Mucosa of rectum (tissue), 2 donors: ENCODE data around the gene DMRTC2.

Experiments used
- H3K27ac ChIP-seq, 2 donors: one replicate each; pipeline ENCODE4 v1.7.0; 2013; ENCODE audit warnings: inconsistent platforms in 2 of 2, low read depth in 2 of 2, low read length in 2 of 2
- H3K27me3 ChIP-seq, 2 donors: one replicate each; pipeline ENCODE4 v1.7.0; 2013; ENCODE audit warnings: low read length in 2 of 2; ENCODE audit not compliant: control insufficient read depth in 2 of 2, insufficient read depth in 2 of 2
- H3K36me3 ChIP-seq, 2 donors: one replicate each; pipeline ENCODE4 v1.7.0; 2013; ENCODE audit warnings: low read length in 2 of 2; ENCODE audit not compliant: control insufficient read depth in 2 of 2, insufficient read depth in 2 of 2
- H3K4me1 ChIP-seq, 2 donors: one replicate each; pipeline ENCODE4 v1.7.0; 2013; ENCODE audit warnings: low read length in 2 of 2, mild to moderate bottlenecking in 1 of 2; ENCODE audit not compliant: control insufficient read depth in 2 of 2, insufficient read depth in 2 of 2
- H3K4me3 ChIP-seq, 2 donors: one replicate each; pipeline ENCODE4 v1.7.0; 2013; ENCODE audit warnings: low read length in 2 of 2
- H3K9ac ChIP-seq, 2 donors: one replicate each; pipeline ENCODE4 v1.7.0; 2013; ENCODE audit warnings: low read length in 2 of 2, low read depth in 1 of 2, mild to moderate bottlenecking in 1 of 2
- H3K9me3 ChIP-seq, 2 donors: one replicate each; pipeline ENCODE4 v1.7.0; 2013; ENCODE audit warnings: low read length in 2 of 2; ENCODE audit not compliant: control insufficient read depth in 2 of 2
- donor health status: healthy.
- donor health status: Normal muscosa, but diverticular disease.

The DMRTC2 gene

GRCh38 chr19:41876847-41877832 lies 32.3 kb downstream of the DMRTC2 start, which contains the start of gene CD79A:
Gene CD79A, plus strand, starts transcription at chr19:41877279. Its CDS starts 26 bp downstream, at chr19:41877305.
- H3K9ac ChIP-seq = peak within 1 kb of the TSS in 1 of 2 donors; percentile 56

GRCh38 chr19:41877916-41878905 lies 33.4 kb downstream of the DMRTC2 start:
- peak overlapping the region; percentile 34 to 79 for H3K27ac ChIP-seq
- peak overlapping the region in 1 of 2 donors; percentile 64 for H3K4me3 ChIP-seq
- no peaks in the 10 kb centered on the region for H3K9me3 ChIP-seq
- no peaks in the 10 kb centered on the region for H3K36me3 ChIP-seq
- peak overlapping the region in 1 of 2 donors; percentile 56 for H3K9ac ChIP-seq
- no peaks in the 10 kb centered on the region for H3K27me3 ChIP-seq
- H3K4me1 ChIP-seq = peaks cover 4 to 12% of the 10 kb centered on the region in 2 donors

More at GRCh38 chr19:41876847-41877832, 32.3 kb downstream of the DMRTC2 start, which contains the start of gene CD79A:
- Histone ChIP-seq H3K36me3 (no peaks in the 10 kb centered on the region), H3K4me1 (peaks cover 3 to 19% of the 10 kb centered on the region in 2 donors), H3K27ac (peak within 1 kb of the TSS; percentile 34 to 79), H3K9me3 (no peaks in the 10 kb centered on the region), H3K4me3 (peak within 1 kb of the TSS in 1 of 2 donors; percentile 64), H3K27me3 (no peaks in the 10 kb centered on the region)

- Histone ChIP-seq H3K9me3 (no peaks in the 10 kb centered on the region), H3K9ac (no peak overlapping the region), H3K27me3 (no peaks in the 10 kb centered on the region), H3K4me3 (no peak overlapping the region), H3K4me1 (peaks cover 9 to 10% of the 10 kb centered on the region in 2 donors), H3K36me3 (no peaks in the 10 kb centered on the region), H3K27ac (no peak overlapping the region)
These were observed 34.2 kb downstream of the DMRTC2 start for GRCh38 chr19:41879080-41879479.

GRCh38 chr19:41879670-41880328 lies 35.0 kb downstream of the DMRTC2 start:
- Histone ChIP-seq H3K27me3 (no peaks in the 10 kb centered on the region), H3K4me3 (no peak overlapping the region), H3K9me3 (no peaks in the 10 kb centered on the region), H3K36me3 (no peaks in the 10 kb centered on the region), H3K27ac (no peak overlapping the region), H3K4me1 (peaks cover 12 to 13% of the 10 kb centered on the region in 2 donors), H3K9ac (no peak overlapping the region)

GRCh38 chr19:41880329-41880708 lies 35.5 kb downstream of the DMRTC2 start:
- H3K9me3 ChIP-seq = no peaks in the 10 kb centered on the region
- no peak overlapping the region for H3K4me3 ChIP-seq
- H3K36me3 ChIP-seq = no peaks in the 10 kb centered on the region
- H3K4me1 ChIP-seq = peaks cover 16 to 17% of the 10 kb centered on the region in 2 donors
- H3K9ac ChIP-seq = no peak overlapping the region
- H3K27ac ChIP-seq = no peak overlapping the region
- H3K27me3 ChIP-seq = no peaks in the 10 kb centered on the region

GRCh38 chr19:41882568-41883462 lies 38.0 kb downstream of the DMRTC2 start, which contains the start of gene ARHGEF1:
Gene ARHGEF1, plus strand, starts transcription at chr19:41883184. Its CDS starts 4,899 bp downstream, at chr19:41888083.
- Histone ChIP-seq H3K9ac (peak within 1 kb of the TSS; percentile 92 to 94), H3K4me3 (peak within 1 kb of the TSS; percentile 93 to 97), H3K27me3 (no peaks in the 10 kb centered on the region), H3K9me3 (no peaks in the 10 kb centered on the region), H3K4me1 (peaks cover 28 to 39% of the 10 kb centered on the region in 2 donors), H3K36me3 (no peaks in the 10 kb centered on the region), H3K27ac (peak within 1 kb of the TSS; percentile 81 to 87)

- H3K27ac ChIP-seq = peak overlapping the region; percentile 81 to 87
These were observed 38.6 kb downstream of the DMRTC2 start for GRCh38 chr19:41883463-41883820.

GRCh38 chr19:41883821-41884733 lies 39.2 kb downstream of the DMRTC2 start:
- Histone ChIP-seq H3K27me3 (no peaks in the 10 kb centered on the region), H3K4me3 (peak overlapping the region; percentile 93 to 97), H3K27ac (peak overlapping the region; percentile 81 to 87), H3K9ac (peak overlapping the region; percentile 92 to 94), H3K4me1 (peaks cover 24 to 43% of the 10 kb centered on the region in 2 donors), H3K9me3 (no peaks in the 10 kb centered on the region), H3K36me3 (peaks cover 3 to 4% of the 10 kb centered on the region in 2 donors)

More at GRCh38 chr19:41883463-41883820, 38.6 kb downstream of the DMRTC2 start:
- Histone ChIP-seq H3K9ac (peak overlapping the region; percentile 92 to 94), H3K36me3 (no peaks in the 10 kb centered on the region), H3K4me3 (peak overlapping the region; percentile 93 to 97), H3K9me3 (no peaks in the 10 kb centered on the region), H3K27me3 (no peaks in the 10 kb centered on the region), H3K4me1 (peaks cover 24 to 43% of the 10 kb centered on the region in 2 donors)
